GM10266 (cell line): ENCODE results near the gene MGST3.

Experiments
- DNase-seq: peaks from one replicate; pipeline ENCODE4 v3.0.0; 2012; ENCODE audit errors: extremely low spot score
- TF ChIP-seq, protein P1 (sequence below): IDR thresholded peaks from 2 replicates; pipeline ENCODE4 v1.5.1; 2012; ENCODE audit warnings: mild to moderate bottlenecking, low read depth; ENCODE audit not compliant: control insufficient read depth, insufficient read depth; ENCODE audit errors: missing control alignments

Gene MGST3

DNA sequence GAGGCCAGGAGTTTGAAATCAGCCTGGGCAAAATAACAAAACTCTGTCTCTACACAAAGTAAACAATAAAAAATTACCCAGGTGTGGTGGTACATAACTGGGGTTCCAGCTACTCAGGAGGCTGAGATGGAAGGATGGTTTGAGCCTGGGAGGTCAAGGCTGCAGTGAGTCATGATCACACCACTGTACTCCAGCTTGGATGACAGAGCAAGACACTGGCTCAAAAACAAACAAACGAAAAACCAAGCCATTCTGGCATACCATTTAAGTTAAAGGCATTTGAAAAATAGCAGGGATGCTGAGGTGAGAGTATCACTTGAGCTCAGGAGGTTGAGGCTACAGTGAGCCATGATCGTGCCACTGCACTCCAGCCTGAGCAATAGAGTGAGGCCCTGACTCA, 72.6 kb downstream of the MGST3 start:
- TF ChIP-seq, protein P1, sequence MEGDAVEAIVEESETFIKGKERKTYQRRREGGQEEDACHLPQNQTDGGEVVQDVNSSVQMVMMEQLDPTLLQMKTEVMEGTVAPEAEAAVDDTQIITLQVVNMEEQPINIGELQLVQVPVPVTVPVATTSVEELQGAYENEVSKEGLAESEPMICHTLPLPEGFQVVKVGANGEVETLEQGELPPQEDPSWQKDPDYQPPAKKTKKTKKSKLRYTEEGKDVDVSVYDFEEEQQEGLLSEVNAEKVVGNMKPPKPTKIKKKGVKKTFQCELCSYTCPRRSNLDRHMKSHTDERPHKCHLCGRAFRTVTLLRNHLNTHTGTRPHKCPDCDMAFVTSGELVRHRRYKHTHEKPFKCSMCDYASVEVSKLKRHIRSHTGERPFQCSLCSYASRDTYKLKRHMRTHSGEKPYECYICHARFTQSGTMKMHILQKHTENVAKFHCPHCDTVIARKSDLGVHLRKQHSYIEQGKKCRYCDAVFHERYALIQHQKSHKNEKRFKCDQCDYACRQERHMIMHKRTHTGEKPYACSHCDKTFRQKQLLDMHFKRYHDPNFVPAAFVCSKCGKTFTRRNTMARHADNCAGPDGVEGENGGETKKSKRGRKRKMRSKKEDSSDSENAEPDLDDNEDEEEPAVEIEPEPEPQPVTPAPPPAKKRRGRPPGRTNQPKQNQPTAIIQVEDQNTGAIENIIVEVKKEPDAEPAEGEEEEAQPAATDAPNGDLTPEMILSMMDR, result no peak

More for the DNA sequence above, 72.6 kb downstream of the MGST3 start:
- DNase-seq, result no peak
